HepG2 (cell line): ENCODE measurements around the gene HNRNPAB. TPM values are rescaled to one million over a fixed set of nuclear protein-coding genes. Genes with fewer than 3 reads are reported as not detected.

Experiments used
- ARID4A ChIP-seq: sonication (generic); formaldehyde crosslinking; IDR thresholded peaks from 2 replicates; pipeline ENCODE4 v1.5.0; 2020; ENCODE audit warnings: mild to moderate bottlenecking, missing genetic modification reagents, borderline replicate concordance
- ATF4 ChIP-seq, 2 experiments: fragments of 450-650 bp in 1 of 2; sonication (generic) in 1 of 2; formaldehyde crosslinking; IDR thresholded peaks; 2 replicates each; pipeline versions ENCODE4 v1.5.0 to v1.8.0; 2020 to 2022; ENCODE audit warnings: mild to moderate bottlenecking in 1 of 2, missing genetic modification reagents in 1 of 2
- ERF ChIP-seq: IDR thresholded peaks from 2 replicates; pipeline ENCODE4 v1.6.1; 2018; ENCODE audit warnings: missing biosample characterization, missing genetic modification reagents
- HES4 ChIP-seq: sonication (generic); formaldehyde crosslinking; IDR thresholded peaks from 2 replicates; pipeline ENCODE4 v1.9.0; 2021; ENCODE audit warnings: mild to moderate bottlenecking, missing genetic modification reagents, borderline replicate concordance
- HMGA1 ChIP-seq: sonication (generic); formaldehyde crosslinking; conservative IDR thresholded peaks from 2 replicates; pipeline ENCODE4 v1.4.0; 2020; ENCODE audit warnings: missing genetic modification reagents
- HOXA3 ChIP-seq: sonication (generic); formaldehyde crosslinking; IDR thresholded peaks from 2 replicates; pipeline ENCODE4 v1.5.0; 2020; ENCODE audit warnings: missing genetic modification reagents
- HOXA9 ChIP-seq: sonication (generic); formaldehyde crosslinking; IDR thresholded peaks from 2 replicates; pipeline ENCODE4 v1.8.1; 2022; ENCODE audit warnings: missing genetic modification reagents, mild to moderate bottlenecking, moderate library complexity, borderline replicate concordance
- IKZF1 ChIP-seq: fragments of 450-650 bp; IDR thresholded peaks from 2 replicates; pipeline ENCODE4 v1.7.1; 2016
- KAT7 ChIP-seq: IDR thresholded peaks from 2 replicates; pipeline ENCODE4 v1.6.1; 2018; ENCODE audit warnings: borderline replicate concordance, missing compliant biosample characterization
- MAF1 ChIP-seq: sonication (generic); formaldehyde crosslinking; IDR thresholded peaks from 2 replicates; pipeline ENCODE4 v1.5.0; 2020; ENCODE audit warnings: missing genetic modification reagents, borderline replicate concordance
- MEIS1 ChIP-seq: sonication (generic); formaldehyde crosslinking; IDR thresholded peaks from 2 replicates; pipeline ENCODE4 v1.9.0; 2021; ENCODE audit warnings: mild to moderate bottlenecking, missing genetic modification reagents, moderate library complexity, borderline replicate concordance
- RXRB ChIP-seq: IDR thresholded peaks from 2 replicates; pipeline ENCODE4 v1.6.1; 2016; ENCODE audit warnings: borderline replicate concordance, missing genetic modification reagents, missing compliant biosample characterization
- SIX1 ChIP-seq: sonication (generic); formaldehyde crosslinking; IDR thresholded peaks from 2 replicates; pipeline ENCODE4 v1.4.0; 2020; ENCODE audit warnings: missing genetic modification reagents, borderline replicate concordance
- SMARCE1 ChIP-seq: fragments of 450-650 bp; IDR thresholded peaks from 2 replicates; pipeline ENCODE4 v1.6.1; 2017; ENCODE audit warnings: borderline replicate concordance
- YY1 ChIP-seq: IDR thresholded peaks from 2 replicates; pipeline ENCODE4 v1.6.1; 2011; ENCODE audit warnings: low read length, low read depth, moderate library complexity, mild to moderate bottlenecking; ENCODE audit not compliant: insufficient read depth, insufficient replicate concordance
- ZBTB7B ChIP-seq: sonication (generic); formaldehyde crosslinking; IDR thresholded peaks from 2 replicates; pipeline ENCODE4 v1.4.0; 2020; ENCODE audit warnings: missing genetic modification reagents
- ZNF382 ChIP-seq: sonication (generic); formaldehyde crosslinking; IDR thresholded peaks from 2 replicates; pipeline ENCODE4 v1.5.0; 2020; ENCODE audit warnings: missing genetic modification reagents, mild to moderate bottlenecking, borderline replicate concordance
- ZNF44 ChIP-seq: sonication (generic); formaldehyde crosslinking; IDR thresholded peaks from 2 replicates; pipeline ENCODE4 v1.5.1; 2020; ENCODE audit warnings: mild to moderate bottlenecking, missing genetic modification reagents
- ZNF549 ChIP-seq: sonication (generic); formaldehyde crosslinking; IDR thresholded peaks from 2 replicates; pipeline ENCODE4 v1.5.0; 2020; ENCODE audit warnings: missing genetic modification reagents
- ZNF597 ChIP-seq: sonication (generic); formaldehyde crosslinking; IDR thresholded peaks from 2 replicates; pipeline ENCODE4 v1.5.0; 2020; ENCODE audit warnings: missing genetic modification reagents
- ZNF644 ChIP-seq: IDR thresholded peaks from 2 replicates; pipeline ENCODE4 v1.6.1; 2016; ENCODE audit warnings: low read depth
- ZNF775 ChIP-seq: sonication (generic); formaldehyde crosslinking; IDR thresholded peaks from 2 replicates; pipeline ENCODE4 v1.4.0; 2020; ENCODE audit warnings: missing genetic modification reagents, mild to moderate bottlenecking, moderate library complexity, borderline replicate concordance
- ZNF850 ChIP-seq: sonication (generic); formaldehyde crosslinking; conservative IDR thresholded peaks from 2 replicates; pipeline ENCODE4 v1.9.0; 2021; ENCODE audit warnings: mild to moderate bottlenecking, missing genetic modification reagents
- polyA plus RNA-seq, 8 experiments: library from polyadenylated mRNA; depleted of rRNA in 3 of 8; stranded (reverse) in 7 of 8; unstranded in 1 of 8; fragments of >200 nt; fragmentation: Illumina TruSeq in 4 of 8; extraction: Trizol in 4 of 8; gene quantifications; 2 replicates each; pipeline versions ENCODE4 v1.2.1 to v1.2.3, GENCODE V29; 2011 to 2016; ENCODE audit warnings: low read depth in 4 of 8, missing spikeins in 1 of 8, mixed read lengths in 1 of 8; ENCODE audit not compliant: insufficient read depth in 1 of 8
- total RNA-seq, 5 experiments: library from RNA; depleted of rRNA; stranded (reverse); fragments of >200 nt; fragmentation: Illumina TruSeq; extraction: Trizol; gene quantifications; 2 replicates each; pipeline ENCODE4 v1.2.3, GENCODE V29; 2016; ENCODE audit warnings: low read depth in 1 of 5

HNRNPAB gene
- total and polyA plus RNA-seq, 2 of the 13 experiments (the other 11 are each of a cell fraction or from before 2014, with no cell fraction given): 62.6 to 111 TPM

- peak; percentile 69; the same call in 1 of the 2 replicates for TF ChIP-seq MEIS1 (CRISPR knock-in tag)
- no peak for TF ChIP-seq HMGA1
- TF ChIP-seq ZNF775 (CRISPR knock-in tag): no peak
- TF ChIP-seq HOXA3 (CRISPR knock-in tag): peak; percentile 71; the same call in 1 of the 2 replicates
- peak; percentile 58; the same call in 1 of the 2 replicates for TF ChIP-seq RXRB (CRISPR knock-in tag)
- no peak; the same call in 1 of the 2 replicates for TF ChIP-seq KAT7 (CRISPR knock-in tag)
- TF ChIP-seq ARID4A (CRISPR knock-in tag): peak; percentile 97
- TF ChIP-seq ZNF850 (CRISPR knock-in tag): no peak
- no peak for TF ChIP-seq ZNF549
- 0 out of 2 replicates have a peak, but pooled peaks have one; percentile 22 for TF ChIP-seq SIX1 (CRISPR knock-in tag)
- peak in 1 of 2 experiments; percentile 63; a peak in 2 of 4 replicates for TF ChIP-seq ATF4 (CRISPR knock-in tag; IDR thresholded peaks at IDR 0.05)
- TF ChIP-seq ZNF644 (CRISPR knock-in tag): no peak
- TF ChIP-seq ERF (CRISPR knock-in tag): peak; percentile 72; the same call in 1 of the 2 replicates
- 0 out of 2 replicates have a peak, but pooled peaks have one; percentile 61 for TF ChIP-seq ZNF44
- no peak for TF ChIP-seq IKZF1
- peak; percentile 95 for TF ChIP-seq HOXA9 (CRISPR knock-in tag)
- no peak for TF ChIP-seq SMARCE1
- TF ChIP-seq ZNF382 (CRISPR knock-in tag): no peak
- TF ChIP-seq HES4 (CRISPR knock-in tag): peak; percentile 81
- peak; percentile 80 for TF ChIP-seq YY1
- peak; percentile 79 for TF ChIP-seq ZBTB7B (CRISPR knock-in tag)
- TF ChIP-seq MAF1: peak; percentile 85
- TF ChIP-seq ZNF597: no peak
Measured at GRCh38 chr5:178204182-178204934, at the start of gene HNRNPAB (continued).
